Liver (tissue), 9 donors: ENCODE data around the gene DYRK1B. TPM values are rescaled to one million over a fixed set of nuclear protein-coding genes. Genes with fewer than 3 reads are reported as not detected.

Experiments used
- DNase-seq: peaks from one replicate; pipeline ENCODE4 v3.0.0-alpha.2; 2017; ENCODE audit warnings: low spot score
- H3K27ac ChIP-seq, 2 donors: one replicate each; pipeline ENCODE4 v1.7.0; 2013; ENCODE audit warnings: inconsistent platforms in 2 of 2, low read length in 2 of 2, control low read depth in 1 of 2, low read depth in 1 of 2, mild to moderate bottlenecking in 1 of 2
- H3K27me3 ChIP-seq, 4 donors: one replicate each; pipeline versions ENCODE4 v1.6.1 to v1.7.0; 2013; ENCODE audit warnings: low read length in 3 of 4, inconsistent platforms in 1 of 4, mild to moderate bottlenecking in 1 of 4, moderate library complexity in 1 of 4; ENCODE audit not compliant: control insufficient read depth in 4 of 4, insufficient read depth in 4 of 4
- H3K36me3 ChIP-seq, 4 donors: one replicate each; pipeline versions ENCODE4 v1.6.1 to v1.7.0; 2013; ENCODE audit warnings: low read length in 3 of 4, mild to moderate bottlenecking in 3 of 4, low read depth in 1 of 4, moderate library complexity in 1 of 4; ENCODE audit not compliant: control insufficient read depth in 4 of 4, insufficient read depth in 3 of 4
- H3K4me1 ChIP-seq, 4 donors: one replicate each; pipeline versions ENCODE4 v1.6.1 to v1.7.0; 2013; ENCODE audit warnings: low read length in 3 of 4, mild to moderate bottlenecking in 3 of 4, moderate library complexity in 1 of 4; ENCODE audit not compliant: control insufficient read depth in 4 of 4, insufficient read depth in 4 of 4
- H3K4me3 ChIP-seq, 3 donors: one replicate each; pipeline versions ENCODE4 v1.6.1 to v1.7.0; 2013; ENCODE audit warnings: low read length in 3 of 3, control low read depth in 1 of 3, low read depth in 1 of 3, mild to moderate bottlenecking in 1 of 3
- H3K9ac ChIP-seq, 2 donors: one replicate each; pipeline ENCODE4 v1.7.0; 2013; ENCODE audit warnings: low read length in 2 of 2, mild to moderate bottlenecking in 2 of 2, moderate library complexity in 2 of 2, control low read depth in 1 of 2, low read depth in 1 of 2
- H3K9me3 ChIP-seq, 4 donors: one replicate each; pipeline versions ENCODE4 v1.6.1 to v1.7.0; 2013; ENCODE audit warnings: low read length in 3 of 4; ENCODE audit not compliant: control insufficient read depth in 4 of 4
- ATF3 ChIP-seq: IDR thresholded peaks from 2 replicates; pipeline ENCODE4 v1.6.1; 2016; ENCODE audit warnings: antibody characterized with exemption
- EGR1 ChIP-seq, 2 donors: IDR thresholded peaks; 2 replicates each; pipeline ENCODE4 v1.6.1; 2016 to 2018; ENCODE audit warnings: antibody characterized with exemption in 2 of 2, low read depth in 2 of 2
- FOXA1 ChIP-seq: IDR thresholded peaks from 2 replicates; pipeline ENCODE4 v1.6.1; 2016; ENCODE audit warnings: antibody characterized with exemption
- FOXA2 ChIP-seq: IDR thresholded peaks from 2 replicates; pipeline ENCODE4 v1.6.1; 2016; ENCODE audit warnings: antibody characterized with exemption
- GABPA ChIP-seq, 2 donors: IDR thresholded peaks in 1 of 2; conservative IDR thresholded peaks in 1 of 2; 2 replicates each; pipeline ENCODE4 v1.6.1; 2016; ENCODE audit warnings: antibody characterized with exemption in 2 of 2, mild to moderate bottlenecking in 1 of 2, moderate library complexity in 1 of 2
- HNF4A ChIP-seq, 2 donors: conservative IDR thresholded peaks; 2 replicates each; pipeline ENCODE4 v1.6.1; 2016; ENCODE audit warnings: antibody characterized with exemption in 2 of 2, mild to moderate bottlenecking in 2 of 2
- HNF4G ChIP-seq: IDR thresholded peaks from 2 replicates; pipeline ENCODE4 v1.6.1; 2016; ENCODE audit warnings: antibody characterized with exemption
- JUND ChIP-seq, 2 donors: IDR thresholded peaks; 2 replicates each; pipeline ENCODE4 v1.6.1; 2016; ENCODE audit warnings: antibody characterized with exemption in 2 of 2
- NR2F2 ChIP-seq: IDR thresholded peaks from 2 replicates; pipeline ENCODE4 v1.6.1; 2016; ENCODE audit warnings: antibody characterized with exemption
- RAD21 ChIP-seq, 2 donors: IDR thresholded peaks; 2 replicates each; pipeline ENCODE4 v1.6.1; 2016; ENCODE audit warnings: antibody characterized with exemption in 2 of 2, mild to moderate bottlenecking in 2 of 2
- RXRA ChIP-seq, 2 donors: IDR thresholded peaks; 2 replicates each; pipeline ENCODE4 v1.6.1; 2017 to 2018; ENCODE audit warnings: antibody characterized with exemption in 2 of 2, mild to moderate bottlenecking in 1 of 2
- SP1 ChIP-seq: IDR thresholded peaks from 2 replicates; pipeline ENCODE4 v1.6.1; 2018; ENCODE audit warnings: antibody characterized with exemption, mild to moderate bottlenecking
- TAF1 ChIP-seq: conservative IDR thresholded peaks from 2 replicates; pipeline ENCODE4 v1.6.1; 2016; ENCODE audit warnings: antibody characterized with exemption, mild to moderate bottlenecking
- YY1 ChIP-seq: IDR thresholded peaks from 2 replicates; pipeline ENCODE4 v1.6.1; 2016; ENCODE audit warnings: antibody characterized with exemption, mild to moderate bottlenecking
- WGBS: extraction: QIAGEN DNeasy Blood & Tissue Kit; methylation state at CpG from one replicate; pipeline ENCODE4 v1.1.7; 2013; 5-methylcytosine and 5-hydroxymethylcytosine counted together
- polyA plus RNA-seq, 2 donors: library from polyadenylated mRNA; stranded (reverse) in 1 of 2; unstranded in 1 of 2; fragments of 200-250 nt in 1 of 2; fragments of >200 nt in 1 of 2; fragmentation: Nextera tagmentation in 1 of 2; extraction: Ambion mirVana in 1 of 2; gene quantifications; one replicate each; pipeline versions ENCODE4 v1.2.1 to v1.2.3, GENCODE V29; 2013 to 2015
- total RNA-seq, 2 donors: library from RNA; depleted of rRNA; stranded (reverse); fragments of >200 nt; gene quantifications; one replicate each; pipeline ENCODE4 v1.2.3, GENCODE V29; 2014
- TF ChIP-seq, protein P1 (sequence below): IDR thresholded peaks from 2 replicates; pipeline ENCODE4 v1.6.1; 2016; ENCODE audit warnings: antibody characterized with exemption
- donor health status: healthy.
- donor health status: healthy.
- donor health status: healthy.
- donor health status: healthy.
- donor health status: healthy.

Gene DYRK1B
- total and polyA plus RNA-seq, 4 donors: 2.8 to 7.6 (median 3.2) TPM

GRCh38 chr19:39805104-39805503 is 28.9 kb downstream of the DYRK1B start:
- H3K27me3 ChIP-seq: peaks cover 0 to 2% (median 0%) of the 10 kb centered on the region in 4 donors
- no peak for DNase-seq
- H3K27ac ChIP-seq: no peak overlapping the region
- no peak overlapping the region for H3K9ac ChIP-seq
- no peaks in the 10 kb centered on the region for H3K4me1 ChIP-seq
- no peaks in the 10 kb centered on the region for H3K36me3 ChIP-seq
- no peak for TF ChIP-seq HNF4A (conservative IDR thresholded peaks at IDR 0.05)
- no peak overlapping the region for H3K4me3 ChIP-seq
- no peaks in the 10 kb centered on the region for H3K9me3 ChIP-seq
- 42% methylated on average over 5 of the region's 5 CpGs for WGBS

- DNase-seq: no peak
- Histone ChIP-seq H3K4me1 (no peaks in the 10 kb centered on the region), H3K36me3 (no peaks in the 10 kb centered on the region), H3K27ac (no peak overlapping the region), H3K27me3 (peaks cover 0 to 2% (median 0%) of the 10 kb centered on the region in 4 donors), H3K9ac (no peak overlapping the region), H3K9me3 (no peaks in the 10 kb centered on the region), H3K4me3 (no peak overlapping the region)
- no peak for TF ChIP-seq GABPA (IDR thresholded peaks at IDR 0.05 in 1 of 2, conservative IDR thresholded peaks at IDR 0.05 in 1 of 2)
- WGBS: 37% methylated on average over 4 of the region's 4 CpGs
Observed at GRCh38 chr19:39802958-39803357, 31.0 kb downstream of the DYRK1B start.

GRCh38 chr19:39797083-39797482 is 36.9 kb downstream of the DYRK1B start:
- no peak for DNase-seq
- H3K9ac ChIP-seq: no peak overlapping the region
- no peak for TF ChIP-seq FOXA2
- TF ChIP-seq HNF4A (conservative IDR thresholded peaks at IDR 0.05): no peak
- TF ChIP-seq, protein P1, sequence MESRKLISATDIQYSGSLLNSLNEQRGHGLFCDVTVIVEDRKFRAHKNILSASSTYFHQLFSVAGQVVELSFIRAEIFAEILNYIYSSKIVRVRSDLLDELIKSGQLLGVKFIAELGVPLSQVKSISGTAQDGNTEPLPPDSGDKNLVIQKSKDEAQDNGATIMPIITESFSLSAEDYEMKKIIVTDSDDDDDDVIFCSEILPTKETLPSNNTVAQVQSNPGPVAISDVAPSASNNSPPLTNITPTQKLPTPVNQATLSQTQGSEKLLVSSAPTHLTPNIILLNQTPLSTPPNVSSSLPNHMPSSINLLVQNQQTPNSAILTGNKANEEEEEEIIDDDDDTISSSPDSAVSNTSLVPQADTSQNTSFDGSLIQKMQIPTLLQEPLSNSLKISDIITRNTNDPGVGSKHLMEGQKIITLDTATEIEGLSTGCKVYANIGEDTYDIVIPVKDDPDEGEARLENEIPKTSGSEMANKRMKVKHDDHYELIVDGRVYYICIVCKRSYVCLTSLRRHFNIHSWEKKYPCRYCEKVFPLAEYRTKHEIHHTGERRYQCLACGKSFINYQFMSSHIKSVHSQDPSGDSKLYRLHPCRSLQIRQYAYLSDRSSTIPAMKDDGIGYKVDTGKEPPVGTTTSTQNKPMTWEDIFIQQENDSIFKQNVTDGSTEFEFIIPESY: no peak
- no peak for TF ChIP-seq SP1
- TF ChIP-seq HNF4G: no peak
- TF ChIP-seq TAF1: no peak
- no peak for TF ChIP-seq RAD21 (IDR thresholded peaks at IDR 0.05)
- no peak for TF ChIP-seq FOXA1
- no peak for TF ChIP-seq EGR1 (IDR thresholded peaks at IDR 0.05; ENCODE audit: low read depth in 2 of 2)
- no peak for TF ChIP-seq JUND (IDR thresholded peaks at IDR 0.05)
- TF ChIP-seq YY1: no peak
- TF ChIP-seq ATF3: no peak
- no peak for TF ChIP-seq RXRA (IDR thresholded peaks at IDR 0.05)
- no peak for TF ChIP-seq NR2F2
- no peak overlapping the region for H3K27ac ChIP-seq
- whole genome bisulfite sequencing: 48% methylated on average over 2 of the region's 2 CpGs
- H3K4me1 ChIP-seq: peaks cover 0 to 4% (median 1%) of the 10 kb centered on the region in 4 donors
- H3K9me3 ChIP-seq: no peaks in the 10 kb centered on the region
- H3K4me3 ChIP-seq: no peak overlapping the region
- H3K36me3 ChIP-seq: no peaks in the 10 kb centered on the region
- peaks cover 0 to 3% (median 1%) of the 10 kb centered on the region in 4 donors for H3K27me3 ChIP-seq
